HEK293T (cell line): ENCODE results near the gene DOCK2.

Experiments
- CTCF ChIA-PET: fragments of 350-600 bp; formaldehyde crosslinking; extraction: SDS; loops from one replicate; lab custom pipeline; 2021; ENCODE audit warnings: antibody characterized with exemption, inconsistent platforms; lab: Yijun Ruan, JAX
- POLR2A ChIA-PET: fragments of 350-600 bp; formaldehyde crosslinking; extraction: SDS; loops from one replicate; lab custom pipeline; 2020; ENCODE audit warnings: antibody characterized with exemption, inconsistent platforms; lab: Yijun Ruan, JAX
- DNase-seq: peaks from one replicate; pipeline ENCODE4 v3.0.0; 2012; ENCODE audit warnings: mixed read lengths; ENCODE audit errors: extremely low spot score
- ARNT ChIP-seq: fragments of 450-650 bp; IDR thresholded peaks from 2 replicates; pipeline ENCODE4 v1.6.1; 2017; ENCODE audit warnings: mild to moderate bottlenecking
- BHLHE40 ChIP-seq: fragments of 450-650 bp; IDR thresholded peaks from 2 replicates; pipeline ENCODE4 v1.6.1; 2016; ENCODE audit warnings: mild to moderate bottlenecking, moderate library complexity, borderline replicate concordance
- CTBP1 ChIP-seq: fragments of 450-650 bp; IDR thresholded peaks from 2 replicates; pipeline ENCODE4 v1.6.1; 2016; ENCODE audit warnings: borderline replicate concordance
- ELF4 ChIP-seq: fragments of 450-650 bp; IDR thresholded peaks from 2 replicates; pipeline ENCODE4 v1.6.1; 2017; ENCODE audit warnings: antibody characterized with exemption
- FOXA1 ChIP-seq: fragments of 450-650 bp; IDR thresholded peaks from 2 replicates; pipeline ENCODE4 v1.6.1; 2016; ENCODE audit warnings: mild to moderate bottlenecking
- FOXK2 ChIP-seq: fragments of 450-650 bp; IDR thresholded peaks from 2 replicates; pipeline ENCODE4 v1.6.1; 2016; ENCODE audit warnings: mild to moderate bottlenecking
- FOXM1 ChIP-seq: fragments of 450-650 bp; IDR thresholded peaks from 2 replicates; pipeline ENCODE4 v1.6.1; 2017; ENCODE audit warnings: mild to moderate bottlenecking, borderline replicate concordance
- HDGF ChIP-seq: fragments of 450-650 bp; IDR thresholded peaks from 2 replicates; pipeline ENCODE4 v1.6.1; 2017; ENCODE audit warnings: antibody characterized with exemption, borderline replicate concordance
- L3MBTL2 ChIP-seq: fragments of 450-650 bp; conservative IDR thresholded peaks from 2 replicates; pipeline ENCODE4 v1.6.1; 2016; ENCODE audit warnings: mild to moderate bottlenecking
- LEF1 ChIP-seq: fragments of 450-650 bp; IDR thresholded peaks from 2 replicates; pipeline ENCODE4 v1.6.1; 2017; ENCODE audit warnings: mild to moderate bottlenecking, borderline replicate concordance
- NFRKB ChIP-seq: fragments of 450-650 bp; IDR thresholded peaks from 2 replicates; pipeline ENCODE4 v1.6.1; 2016; ENCODE audit warnings: mild to moderate bottlenecking, moderate library complexity
- PKNOX1 ChIP-seq: fragments of 450-650 bp; IDR thresholded peaks from 2 replicates; pipeline ENCODE4 v1.6.1; 2016
- SP1 ChIP-seq: fragments of 450-650 bp; IDR thresholded peaks from 2 replicates; pipeline ENCODE4 v1.6.1; 2017
- SUZ12 ChIP-seq: fragments of 450-650 bp; IDR thresholded peaks from 2 replicates; pipeline ENCODE4 v1.6.1; 2016; ENCODE audit warnings: mild to moderate bottlenecking
- TARDBP ChIP-seq: fragments of 450-650 bp; IDR thresholded peaks from 2 replicates; pipeline ENCODE4 v1.6.1; 2016
- ZNF384 ChIP-seq: fragments of 450-650 bp; IDR thresholded peaks from 2 replicates; pipeline ENCODE4 v1.6.1; 2016

DOCK2 gene

GRCh38 chr5:169647566-169647965 lies 10.5 kb downstream of the DOCK2 start:
- no peak for DNase-seq
- CTCF ChIA-PET, result no interaction called here
- no peak for TF ChIP-seq SUZ12
- TF ChIP-seq SP1, result no peak
- no peak for TF ChIP-seq CTBP1
- no peak for TF ChIP-seq NFRKB
- no peak for TF ChIP-seq ARNT
- TF ChIP-seq LEF1, result no peak
- TF ChIP-seq FOXM1, result no peak
- TF ChIP-seq BHLHE40, result no peak
- TF ChIP-seq FOXA1, result no peak
- no peak for TF ChIP-seq FOXK2
- TF ChIP-seq PKNOX1, result no peak
- no peak for TF ChIP-seq ZNF384
- POLR2A ChIA-PET, result no interaction called here

GRCh38 chr5:169648725-169649310 lies 11.7 kb downstream of the DOCK2 start:
- DNase-seq, result no peak
- TF ChIP-seq SUZ12, result no peak
- no peak for TF ChIP-seq ZNF384
- no peak for TF ChIP-seq TARDBP
- TF ChIP-seq LEF1, result no peak
- TF ChIP-seq FOXM1, result no peak
- no peak for TF ChIP-seq SP1
- TF ChIP-seq FOXA1, result no peak
- TF ChIP-seq BHLHE40, result no peak
- TF ChIP-seq PKNOX1, result no peak
- ChIA-PET CTCF (no interaction called here), POLR2A (no interaction called here)

- TF ChIP-seq TARDBP (no peak), BHLHE40 (no peak), ZNF384 (no peak), CTBP1 (no peak), FOXA1 (no peak), ELF4 (no peak), L3MBTL2 (no peak), FOXK2 (no peak), SUZ12 (no peak), PKNOX1 (no peak), ARNT (no peak), SP1 (no peak), FOXM1 (no peak), LEF1 (no peak), NFRKB (no peak), HDGF (no peak)
- CTCF ChIA-PET, result no interaction called here
- no peak for DNase-seq
- POLR2A ChIA-PET, result no interaction called here
Observed at GRCh38 chr5:169649486-169649885, 12.4 kb downstream of the DOCK2 start.

DNA sequence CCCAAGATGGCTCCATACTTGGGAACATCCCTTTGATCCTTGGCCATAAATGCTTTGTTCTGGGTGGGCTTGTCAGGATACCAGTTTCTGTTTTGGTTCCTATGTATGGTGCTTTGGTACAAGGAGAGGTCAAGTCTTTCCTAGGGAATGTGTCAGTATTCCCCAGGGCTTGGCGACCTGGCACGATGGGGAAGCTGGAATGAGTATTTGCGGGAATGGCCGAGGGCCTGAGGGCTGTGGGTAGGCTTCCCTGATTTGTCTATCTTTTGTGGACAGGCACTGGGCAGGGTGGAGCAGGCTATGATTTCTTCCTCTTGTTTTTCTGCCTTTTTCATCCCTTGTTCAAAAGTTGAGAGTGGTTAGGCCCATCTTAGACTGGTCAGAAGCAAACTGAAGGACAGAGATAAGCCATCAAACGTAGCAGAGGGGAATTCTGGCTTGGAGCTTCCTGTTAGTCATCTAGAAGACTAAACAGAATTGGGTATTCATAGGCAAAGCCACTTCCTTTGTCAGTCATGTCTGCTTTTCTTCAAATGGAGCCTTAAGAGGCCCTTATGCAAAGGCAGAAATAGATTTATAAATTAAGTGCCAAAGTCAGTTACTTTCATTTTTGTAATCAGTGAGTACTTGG lies 13.7 kb downstream of the DOCK2 start:
- TF ChIP-seq NFRKB (no peak), FOXK2 (no peak), TARDBP (no peak), FOXA1 (no peak), ZNF384 (no peak)
- DNase-seq, result no peak
- ChIA-PET CTCF (interaction anchor here (0.7 kb wide), 1 partner anchor 9 kb away, joined by 4 read pairs; no protein-coding TSS in a partner anchor), POLR2A (no interaction called here)

- no peak for DNase-seq
- ChIA-PET CTCF (no interaction called here), POLR2A (no interaction called here)
- no peak for TF ChIP-seq ARNT
- TF ChIP-seq NFRKB, result no peak
- no peak for TF ChIP-seq FOXK2
- TF ChIP-seq BHLHE40, result no peak
- TF ChIP-seq FOXM1, result no peak
- TF ChIP-seq SUZ12, result no peak
- TF ChIP-seq LEF1, result no peak
- no peak for TF ChIP-seq HDGF
- TF ChIP-seq TARDBP, result no peak
- no peak for TF ChIP-seq L3MBTL2
- no peak for TF ChIP-seq CTBP1
- TF ChIP-seq ZNF384, result no peak
- no peak for TF ChIP-seq SP1
- no peak for TF ChIP-seq ELF4
- TF ChIP-seq PKNOX1, result no peak
- TF ChIP-seq FOXA1, result no peak
Observed at GRCh38 chr5:169651526-169651925, 14.5 kb downstream of the DOCK2 start.
